Measurements from ENCODE around the gene ICAM1. TPM values are rescaled to one million over a fixed set of nuclear protein-coding genes. Genes with fewer than 3 reads are reported as not detected.
"Not testable (repeated sequence)": the region's sequence is repeated elsewhere in the genome, so short reads cannot be mapped to it uniquely, and the experiment has no call there.

ICAM1 gene
- total RNA-seq, 1 donor from 2014 or later: 3.3 TPM

GRCh38 chr19:10230861-10231611 is 39.9 kb upstream of the ICAM1 start, which contains the start of gene S1PR2:
Gene S1PR2 (minus strand): TSS chr19:10231331. CDS start chr19:10224905, 6,426 bp downstream.
- no peaks in the 10 kb centered on the region for H3K36me3 Mint-ChIP-seq
- peak within 1 kb of the TSS; percentile 78 for H3K27ac Mint-ChIP-seq
- H3K4me1 Mint-ChIP-seq (ENCODE audit: unreplicated experiment): peaks cover 13% of the 10 kb centered on the region
- H3K9me3 Mint-ChIP-seq: no peaks in the 10 kb centered on the region
- H3K4me3 Mint-ChIP-seq: peak within 1 kb of the TSS; percentile 88
- TF ChIP-seq, protein P1, sequence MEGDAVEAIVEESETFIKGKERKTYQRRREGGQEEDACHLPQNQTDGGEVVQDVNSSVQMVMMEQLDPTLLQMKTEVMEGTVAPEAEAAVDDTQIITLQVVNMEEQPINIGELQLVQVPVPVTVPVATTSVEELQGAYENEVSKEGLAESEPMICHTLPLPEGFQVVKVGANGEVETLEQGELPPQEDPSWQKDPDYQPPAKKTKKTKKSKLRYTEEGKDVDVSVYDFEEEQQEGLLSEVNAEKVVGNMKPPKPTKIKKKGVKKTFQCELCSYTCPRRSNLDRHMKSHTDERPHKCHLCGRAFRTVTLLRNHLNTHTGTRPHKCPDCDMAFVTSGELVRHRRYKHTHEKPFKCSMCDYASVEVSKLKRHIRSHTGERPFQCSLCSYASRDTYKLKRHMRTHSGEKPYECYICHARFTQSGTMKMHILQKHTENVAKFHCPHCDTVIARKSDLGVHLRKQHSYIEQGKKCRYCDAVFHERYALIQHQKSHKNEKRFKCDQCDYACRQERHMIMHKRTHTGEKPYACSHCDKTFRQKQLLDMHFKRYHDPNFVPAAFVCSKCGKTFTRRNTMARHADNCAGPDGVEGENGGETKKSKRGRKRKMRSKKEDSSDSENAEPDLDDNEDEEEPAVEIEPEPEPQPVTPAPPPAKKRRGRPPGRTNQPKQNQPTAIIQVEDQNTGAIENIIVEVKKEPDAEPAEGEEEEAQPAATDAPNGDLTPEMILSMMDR (conservative IDR thresholded peaks at IDR 0.05): no peak
- peak; percentile 90 for DNase-seq (ENCODE audit: extremely low spot score, unreplicated experiment)
- no peaks in the 10 kb centered on the region for H3K27me3 Mint-ChIP-seq

DNA sequence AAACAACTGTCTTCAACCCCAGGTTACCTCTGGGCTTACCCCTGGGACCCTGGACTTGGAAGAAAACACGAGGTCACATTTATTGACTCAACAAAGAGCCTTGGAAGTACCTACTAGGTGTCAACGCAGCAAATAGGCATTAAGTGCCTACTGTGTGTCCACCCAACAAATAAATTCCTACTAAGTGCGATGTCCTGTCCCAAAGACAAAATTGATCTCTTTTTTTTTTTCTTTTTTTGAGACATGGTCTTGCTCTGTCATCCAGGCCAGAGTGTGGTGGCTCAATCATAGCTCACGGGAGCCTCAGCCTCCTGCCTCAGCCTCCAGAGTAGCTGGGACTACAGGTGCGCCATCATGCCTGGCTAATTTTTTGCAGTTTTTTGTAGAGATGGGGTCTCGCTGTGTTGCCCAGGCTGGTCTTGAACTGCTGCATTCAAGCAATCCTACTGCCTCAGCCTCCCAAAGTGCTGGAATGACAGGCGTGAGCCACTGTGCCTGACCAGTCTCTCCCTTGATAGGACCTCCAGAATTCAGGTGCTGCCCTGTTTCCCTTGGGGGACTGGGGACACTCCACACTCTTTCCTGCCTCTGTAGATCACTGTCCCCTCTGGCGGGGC is 39.2 kb upstream of the ICAM1 start:
- no peaks in the 10 kb centered on the region for H3K9me3 Mint-ChIP-seq
- TF ChIP-seq, protein P1 (conservative IDR thresholded peaks at IDR 0.05): no peak
- H3K4me1 Mint-ChIP-seq (ENCODE audit: unreplicated experiment): peaks cover 13% of the 10 kb centered on the region
- H3K27me3 Mint-ChIP-seq: no peaks in the 10 kb centered on the region
- H3K4me3 Mint-ChIP-seq: peak overlapping the region; percentile 79
- no peak for DNase-seq (ENCODE audit: extremely low spot score, unreplicated experiment)
- H3K27ac Mint-ChIP-seq: peak overlapping the region; percentile 78
- no peaks in the 10 kb centered on the region for H3K36me3 Mint-ChIP-seq

DNA sequence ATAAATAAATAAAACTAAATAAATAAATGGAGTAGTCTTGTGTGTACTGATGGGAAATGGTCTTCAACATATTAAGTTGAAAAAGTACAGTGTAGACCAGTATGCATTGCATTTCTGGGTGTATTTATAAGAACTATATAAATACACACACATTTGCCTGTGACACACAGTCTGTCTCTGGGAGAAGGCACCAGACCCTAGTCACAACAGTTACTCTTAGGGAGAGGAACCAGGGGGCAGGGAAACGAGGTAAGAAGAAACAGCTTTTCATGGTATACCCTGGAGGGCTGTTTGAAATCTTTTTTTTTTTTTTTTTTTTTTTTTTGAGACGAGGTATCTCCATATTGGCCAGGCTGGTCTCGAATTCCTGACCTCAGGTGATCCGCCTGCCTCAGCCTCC is 37.0 kb upstream of the ICAM1 start:
- Mint-ChIP-seq H3K27ac (no peak overlapping the region), H3K4me3 (no peak overlapping the region), H3K36me3 (no peaks in the 10 kb centered on the region), H3K4me1 (ENCODE audit: unreplicated experiment) (peaks cover 17% of the 10 kb centered on the region), H3K9me3 (no peaks in the 10 kb centered on the region), H3K27me3 (no peaks in the 10 kb centered on the region)
- TF ChIP-seq, protein P1 (conservative IDR thresholded peaks at IDR 0.05): no peak
- DNase-seq (ENCODE audit: extremely low spot score, unreplicated experiment): no peak

GRCh38 chr19:10235003-10235402 is 35.9 kb upstream of the ICAM1 start:
- H3K27ac Mint-ChIP-seq: peak overlapping the region; percentile 24
- H3K36me3 Mint-ChIP-seq: no peaks in the 10 kb centered on the region
- no peak for DNase-seq (ENCODE audit: extremely low spot score, unreplicated experiment)
- no peaks in the 10 kb centered on the region for H3K9me3 Mint-ChIP-seq
- H3K4me1 Mint-ChIP-seq (ENCODE audit: unreplicated experiment): peaks cover 12% of the 10 kb centered on the region
- H3K4me3 Mint-ChIP-seq: no peak overlapping the region
- TF ChIP-seq, protein P1 (conservative IDR thresholded peaks at IDR 0.05): no peak
- no peaks in the 10 kb centered on the region for H3K27me3 Mint-ChIP-seq

DNA sequence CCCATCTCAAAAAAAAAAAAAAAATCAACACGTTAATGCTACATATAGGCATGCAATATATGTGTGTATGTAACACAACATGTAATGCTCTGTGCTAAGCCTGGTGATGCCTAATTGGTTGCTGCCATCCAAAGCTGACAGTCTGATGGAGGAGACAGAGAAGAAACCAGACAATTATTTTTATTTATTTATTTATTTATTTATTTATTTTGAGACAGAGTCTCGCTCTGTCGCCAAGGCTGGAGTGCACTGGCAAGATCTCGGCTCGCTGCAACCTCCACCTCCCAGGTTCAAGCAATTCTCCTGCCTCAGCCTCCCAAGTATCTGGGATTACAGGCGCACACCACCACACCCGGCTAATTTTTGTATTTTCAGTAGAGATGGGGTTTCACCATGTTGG is 35.5 kb upstream of the ICAM1 start:
- Mint-ChIP-seq H3K27ac (peak overlapping the region; percentile 24), H3K4me1 (ENCODE audit: unreplicated experiment) (peaks cover 12% of the 10 kb centered on the region)
- DNase-seq (ENCODE audit: extremely low spot score, unreplicated experiment); H3K4me3 Mint-ChIP-seq; H3K27me3 Mint-ChIP-seq; H3K36me3 Mint-ChIP-seq; H3K9me3 Mint-ChIP-seq: not testable (repeated sequence)

DNA sequence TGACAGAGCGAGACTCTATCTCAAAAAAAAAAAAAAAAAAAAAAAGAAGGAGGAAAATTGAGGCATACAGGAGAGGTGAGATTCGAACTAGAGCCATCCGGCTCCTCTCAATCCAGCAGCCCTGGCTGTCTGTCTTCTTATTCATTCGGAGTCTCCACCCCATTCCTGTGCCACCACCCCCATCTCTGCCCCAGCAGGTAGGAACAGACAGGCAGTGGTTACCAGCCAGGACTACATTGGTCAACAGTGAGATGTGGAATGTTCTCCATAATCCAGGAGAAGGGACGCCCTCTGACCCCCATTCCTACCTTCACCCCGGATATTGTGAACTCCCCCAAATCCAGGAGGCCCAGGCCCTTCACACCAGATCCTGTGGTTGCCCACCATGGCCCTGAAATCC is 33.2 kb upstream of the ICAM1 start:
- TF ChIP-seq, protein P1 (conservative IDR thresholded peaks at IDR 0.05): no peak
- Mint-ChIP-seq H3K27ac (peak overlapping the region; percentile 59), H3K9me3 (no peaks in the 10 kb centered on the region), H3K36me3 (no peaks in the 10 kb centered on the region), H3K27me3 (no peaks in the 10 kb centered on the region), H3K4me3 (no peak overlapping the region), H3K4me1 (ENCODE audit: unreplicated experiment) (peaks cover 12% of the 10 kb centered on the region)
- no peak for DNase-seq (ENCODE audit: extremely low spot score, unreplicated experiment)

Measured in type B pancreatic cell (in vitro differentiated cells).